ENCODE results near the gene ACTRT2.

DNA sequence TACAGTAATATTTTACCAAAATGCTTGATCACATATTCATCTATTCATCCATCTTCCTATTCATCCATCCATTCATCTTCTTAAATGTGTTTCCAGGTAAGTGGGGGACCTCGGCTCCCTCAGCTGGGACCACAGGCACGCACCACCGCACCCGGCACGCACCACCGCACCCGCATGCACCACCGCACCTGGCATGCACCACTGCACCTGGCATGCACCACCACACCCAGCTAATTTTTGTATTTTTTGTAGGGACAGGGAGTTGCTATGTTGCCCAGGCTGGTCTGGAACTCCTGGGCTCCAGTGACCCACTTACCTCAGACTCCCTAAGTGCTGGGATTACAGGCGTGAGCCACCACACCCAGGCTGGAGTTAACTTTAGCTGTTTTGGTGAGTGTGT lies 21.2 kb downstream of the ACTRT2 start:
- TF ChIP-seq EP300 (IDR thresholded peaks at IDR 0.05) = no peak
- TF ChIP-seq, protein P1, sequence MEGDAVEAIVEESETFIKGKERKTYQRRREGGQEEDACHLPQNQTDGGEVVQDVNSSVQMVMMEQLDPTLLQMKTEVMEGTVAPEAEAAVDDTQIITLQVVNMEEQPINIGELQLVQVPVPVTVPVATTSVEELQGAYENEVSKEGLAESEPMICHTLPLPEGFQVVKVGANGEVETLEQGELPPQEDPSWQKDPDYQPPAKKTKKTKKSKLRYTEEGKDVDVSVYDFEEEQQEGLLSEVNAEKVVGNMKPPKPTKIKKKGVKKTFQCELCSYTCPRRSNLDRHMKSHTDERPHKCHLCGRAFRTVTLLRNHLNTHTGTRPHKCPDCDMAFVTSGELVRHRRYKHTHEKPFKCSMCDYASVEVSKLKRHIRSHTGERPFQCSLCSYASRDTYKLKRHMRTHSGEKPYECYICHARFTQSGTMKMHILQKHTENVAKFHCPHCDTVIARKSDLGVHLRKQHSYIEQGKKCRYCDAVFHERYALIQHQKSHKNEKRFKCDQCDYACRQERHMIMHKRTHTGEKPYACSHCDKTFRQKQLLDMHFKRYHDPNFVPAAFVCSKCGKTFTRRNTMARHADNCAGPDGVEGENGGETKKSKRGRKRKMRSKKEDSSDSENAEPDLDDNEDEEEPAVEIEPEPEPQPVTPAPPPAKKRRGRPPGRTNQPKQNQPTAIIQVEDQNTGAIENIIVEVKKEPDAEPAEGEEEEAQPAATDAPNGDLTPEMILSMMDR (IDR thresholded peaks at IDR 0.05) = no peak
- no peak for TF ChIP-seq POLR2A (IDR thresholded peaks at IDR 0.05)
- TF ChIP-seq POLR2AphosphoS5 (IDR thresholded peaks at IDR 0.05) = no peak

All from suprapubic skin (tissue), 4 donors.